SK-N-SH (cell line): ENCODE measurements around the gene SLC25A31. TPM values are rescaled to one million over a fixed set of nuclear protein-coding genes. Genes with fewer than 3 reads are reported as not detected.

ENCODE experiments used
- CTCF ChIA-PET: fragments of 300-600, 350-600 bp; formaldehyde crosslinking; extraction: SDS; loops from one replicate; lab custom pipeline; 2021; lab: Yijun Ruan, JAX
- POLR2A ChIA-PET: fragments of 350-600 bp; sonication (Branson Sonifier 250); formaldehyde crosslinking; extraction: SDS; loops from one replicate; lab custom pipeline; 2020; ENCODE audit warnings: antibody characterized with exemption, inconsistent platforms; lab: Yijun Ruan, JAX
- DNase-seq: peaks from one replicate; pipeline ENCODE4 v3.0.0; 2012
- H2AFZ ChIP-seq: fragments of 200-600 bp; sonication (generic); 2 replicates; pipeline ENCODE4 v1.8.1; 2016; ENCODE audit warnings: antibody characterized with exemption, mild to moderate bottlenecking, low read depth
- H3F3A ChIP-seq: fragments of 200-600 bp; sonication (generic); replicated peaks from 2 replicates; pipeline ENCODE3; 2016; ENCODE audit warnings: antibody characterized with exemption, mild to moderate bottlenecking; ENCODE audit not compliant: insufficient read depth
- H3K27ac ChIP-seq, 2 experiments: fragments of 200-500 bp in 1 of 2; fragments of 200-600 bp in 1 of 2; sonication (Bioruptor generic) in 1 of 2; sonication (generic), shearing (Covaris generic) in 1 of 2; 2 replicates each; pipeline versions ENCODE4 v1.5.1 to v1.6.1; 2014 to 2016; ENCODE audit warnings: low read depth in 2 of 2, inconsistent platforms in 1 of 2, low read length in 1 of 2, mild to moderate bottlenecking in 1 of 2, mixed read lengths in 1 of 2
- H3K27me3 ChIP-seq: fragments of 200-600 bp; sonication (generic), shearing (Covaris generic); 2 replicates; pipeline ENCODE4 v1.6.1; 2016; ENCODE audit warnings: mixed run types; ENCODE audit not compliant: insufficient read depth
- H3K36me3 ChIP-seq, 2 experiments: fragments of 200-500 bp in 1 of 2; fragments of 200-600 bp in 1 of 2; sonication (Bioruptor generic) in 1 of 2; sonication (generic) in 1 of 2; replicated peaks in 1 of 2; 2 replicates each; pipeline versions ENCODE3 to v1.5.1; 2014 to 2016; ENCODE audit warnings: low read length in 1 of 2, mild to moderate bottlenecking in 1 of 2; ENCODE audit not compliant: insufficient read depth in 2 of 2, control insufficient read depth in 1 of 2
- H3K4me1 ChIP-seq, 2 experiments: fragments of 200-500 bp in 1 of 2; fragments of 200-600 bp in 1 of 2; sonication (Bioruptor generic) in 1 of 2; sonication (generic), shearing (Covaris generic) in 1 of 2; 2 replicates each; pipeline versions ENCODE4 v1.5.1 to v1.6.1; 2014 to 2016; ENCODE audit warnings: low read depth in 1 of 2, low read length in 1 of 2, mixed run types in 1 of 2; ENCODE audit not compliant: insufficient read depth in 2 of 2, control insufficient read depth in 1 of 2
- H3K4me2 ChIP-seq: fragments of 200-600 bp; sonication (generic), shearing (Covaris generic); 2 replicates; pipeline ENCODE4 v1.6.1; 2017; ENCODE audit warnings: mixed run types
- H3K4me3 ChIP-seq, 2 experiments: fragments of 200-500 bp in 1 of 2; fragments of 200-600 bp in 1 of 2; sonication (Bioruptor generic) in 1 of 2; sonication (generic), shearing (Covaris generic) in 1 of 2; 2 replicates each; pipeline versions ENCODE4 v1.5.1 to v1.8.1; 2014 to 2016; ENCODE audit warnings: low read depth in 2 of 2, inconsistent platforms in 1 of 2, low read length in 1 of 2, mild to moderate bottlenecking in 1 of 2, mixed read lengths in 1 of 2, moderate library complexity in 1 of 2
- H3K79me2 ChIP-seq: fragments of 200-600 bp; sonication (generic); 2 replicates; pipeline ENCODE4 v1.8.1; 2017; ENCODE audit warnings: mild to moderate bottlenecking; ENCODE audit not compliant: insufficient read depth
- H3K9ac ChIP-seq: fragments of 200-600 bp; sonication (generic); 2 replicates; pipeline ENCODE4 v1.6.1; 2017; ENCODE audit warnings: mixed run types
- H3K9me2 ChIP-seq: fragments of 200-600 bp; sonication (generic); 2 replicates; pipeline ENCODE4 v1.6.1; 2017; ENCODE audit warnings: mixed run types
- H3K9me3 ChIP-seq: fragments of 200-600 bp; sonication (generic); 2 replicates; pipeline ENCODE4 v1.6.1; 2017; ENCODE audit warnings: mixed run types, mild to moderate bottlenecking, moderate library complexity
- H4K20me1 ChIP-seq: fragments of 200-600 bp; sonication (generic); 2 replicates; pipeline ENCODE4 v1.6.1; 2017; ENCODE audit warnings: mild to moderate bottlenecking, mixed run types; ENCODE audit not compliant: insufficient read depth
- EP300 ChIP-seq, 2 experiments: IDR thresholded peaks; 2 replicates each; pipeline versions ENCODE4 v1.4.0 to v1.6.1; 2012; ENCODE audit warnings: borderline replicate concordance in 1 of 2, low read depth in 1 of 2, low read length in 1 of 2
- FOXJ3 ChIP-seq: sonication (generic); formaldehyde crosslinking; IDR thresholded peaks from 2 replicates; pipeline ENCODE4 v1.5.1; 2020; ENCODE audit warnings: mild to moderate bottlenecking, missing genetic modification reagents
- FOXM1 ChIP-seq: IDR thresholded peaks from 2 replicates; pipeline ENCODE4 v1.4.0; 2012; ENCODE audit warnings: low read depth, mild to moderate bottlenecking
- GATA2 ChIP-seq: sonication (generic); formaldehyde crosslinking; IDR thresholded peaks from 2 replicates; pipeline ENCODE4 v1.5.0; 2020; ENCODE audit warnings: mild to moderate bottlenecking, missing genetic modification reagents
- MXI1 ChIP-seq: IDR thresholded peaks from 2 replicates; pipeline ENCODE4 v1.6.1; 2012; ENCODE audit warnings: mild to moderate bottlenecking, low read depth, low read length, improper control_type of control experiment
- POLR2AphosphoS5 ChIP-seq: IDR thresholded peaks from 2 replicates; pipeline ENCODE4 v1.6.1; 2012; ENCODE audit warnings: low read depth, low read length
- REST ChIP-seq: IDR thresholded peaks from 2 replicates; pipeline ENCODE4 v1.6.1; 2012; ENCODE audit warnings: mild to moderate bottlenecking, low read depth, low read length, moderate library complexity
- SIN3A ChIP-seq: IDR thresholded peaks from 2 replicates; pipeline ENCODE4 v1.6.1; 2012; ENCODE audit warnings: low read depth, mild to moderate bottlenecking, low read length, moderate library complexity, borderline replicate concordance
- SMC3 ChIP-seq: IDR thresholded peaks from 2 replicates; pipeline ENCODE4 v1.6.1; 2012; ENCODE audit warnings: low read depth, low read length, improper control_type of control experiment
- TAF1 ChIP-seq: IDR thresholded peaks from 2 replicates; pipeline ENCODE4 v1.6.1; 2012; ENCODE audit warnings: low read depth, mild to moderate bottlenecking, low read length, moderate library complexity, borderline replicate concordance
- YY1 ChIP-seq: IDR thresholded peaks from 2 replicates; pipeline ENCODE4 v1.4.0; 2012; ENCODE audit warnings: low read depth, mild to moderate bottlenecking
- WGBS: methylation state at CpG from one replicate; pipeline ENCODE4 v1.1.6; 2017; ENCODE audit warnings: low lambda C conversion rate; 5-methylcytosine and 5-hydroxymethylcytosine counted together
- polyA plus RNA-seq, 3 experiments: library from polyadenylated mRNA; depleted of rRNA; stranded (reverse); fragments of >200 nt; gene quantifications; 2 replicates each; pipeline ENCODE4 v1.2.3, GENCODE V29; 2012
- TF ChIP-seq, protein P1 (sequence below): fragments of 200-600 bp; sonication (generic); IDR thresholded peaks from 2 replicates; pipeline ENCODE4 v1.6.1; 2017; ENCODE audit warnings: antibody characterized with exemption, mild to moderate bottlenecking, moderate library complexity

Gene SLC25A31
- polyA plus RNA-seq, 1 of the 3 experiments (the other 2 are of a cell fraction), result not detected

DNA sequence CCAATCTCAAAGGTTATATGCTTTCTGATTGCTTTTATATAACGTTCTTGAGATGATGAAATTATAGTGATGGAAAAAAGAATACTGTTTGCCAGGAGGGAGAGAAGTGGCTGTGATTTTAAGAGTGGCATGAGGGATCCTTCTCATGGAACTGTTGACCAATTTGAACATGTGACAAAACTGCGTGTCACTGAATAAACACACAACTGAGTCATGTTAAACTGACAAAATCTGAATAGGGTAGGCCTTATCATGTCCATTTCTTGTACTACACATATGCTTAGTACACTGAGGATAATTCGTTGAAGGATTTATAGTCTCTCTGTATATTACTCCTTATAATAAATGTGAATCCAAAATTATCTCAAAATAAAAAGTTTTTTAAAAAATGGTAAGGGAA lies 29.7 kb downstream of the SLC25A31 start:
- H3K27ac ChIP-seq, result no peak overlapping the region
- no peaks in the 10 kb centered on the region for H3K36me3 ChIP-seq
- H3F3A ChIP-seq, result no peaks in the 10 kb centered on the region
- H3K79me2 ChIP-seq, result no peaks in the 10 kb centered on the region
- H3K4me3 ChIP-seq, result no peak overlapping the region
- no peak for DNase-seq
- no peaks in the 10 kb centered on the region for H3K9me2 ChIP-seq
- no peak overlapping the region for H3K9ac ChIP-seq
- POLR2A ChIA-PET, result no interaction called here
- H3K27me3 ChIP-seq, result no peaks in the 10 kb centered on the region
- TF ChIP-seq, protein P1, sequence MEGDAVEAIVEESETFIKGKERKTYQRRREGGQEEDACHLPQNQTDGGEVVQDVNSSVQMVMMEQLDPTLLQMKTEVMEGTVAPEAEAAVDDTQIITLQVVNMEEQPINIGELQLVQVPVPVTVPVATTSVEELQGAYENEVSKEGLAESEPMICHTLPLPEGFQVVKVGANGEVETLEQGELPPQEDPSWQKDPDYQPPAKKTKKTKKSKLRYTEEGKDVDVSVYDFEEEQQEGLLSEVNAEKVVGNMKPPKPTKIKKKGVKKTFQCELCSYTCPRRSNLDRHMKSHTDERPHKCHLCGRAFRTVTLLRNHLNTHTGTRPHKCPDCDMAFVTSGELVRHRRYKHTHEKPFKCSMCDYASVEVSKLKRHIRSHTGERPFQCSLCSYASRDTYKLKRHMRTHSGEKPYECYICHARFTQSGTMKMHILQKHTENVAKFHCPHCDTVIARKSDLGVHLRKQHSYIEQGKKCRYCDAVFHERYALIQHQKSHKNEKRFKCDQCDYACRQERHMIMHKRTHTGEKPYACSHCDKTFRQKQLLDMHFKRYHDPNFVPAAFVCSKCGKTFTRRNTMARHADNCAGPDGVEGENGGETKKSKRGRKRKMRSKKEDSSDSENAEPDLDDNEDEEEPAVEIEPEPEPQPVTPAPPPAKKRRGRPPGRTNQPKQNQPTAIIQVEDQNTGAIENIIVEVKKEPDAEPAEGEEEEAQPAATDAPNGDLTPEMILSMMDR, result no peak
- no peak for TF ChIP-seq SMC3
- TF ChIP-seq FOXJ3 (CRISPR knock-in tag), result no peak
- no peak for TF ChIP-seq YY1
- TF ChIP-seq FOXM1, result no peak
- no peak for TF ChIP-seq TAF1
- no peak for TF ChIP-seq GATA2
- TF ChIP-seq REST, result no peak
- TF ChIP-seq MXI1, result no peak
- no peak for TF ChIP-seq POLR2AphosphoS5
- TF ChIP-seq SIN3A, result no peak
- TF ChIP-seq EP300 (IDR thresholded peaks at IDR 0.05; ENCODE audit: borderline replicate concordance in 1 of 2, low read depth in 1 of 2, low read length in 1 of 2), result no peak
- no peaks in the 10 kb centered on the region for H4K20me1 ChIP-seq
- H3K4me1 ChIP-seq, result no peaks in the 10 kb centered on the region
- 42% methylated on average over 3 of the region's 3 CpGs for WGBS
- H3K4me2 ChIP-seq, result no peak overlapping the region
- CTCF ChIA-PET, result no interaction called here
- no peak overlapping the region for H2AFZ ChIP-seq
- 0 out of 2 replicates have a peak, but pooled peaks cover 2% of the 10 kb centered on the region for H3K9me3 ChIP-seq
